K562 (cell line): Measurements from ENCODE around the gene PEX5. TPM values are rescaled to one million over a fixed set of nuclear protein-coding genes. Genes with fewer than 3 reads are reported as not detected.

Source experiments
- ATAC-seq: fragments of 200-7000 bp; cut with Tn5 transposase; 3 replicates; pipeline ENCODE4 v1.9.1; 2020; ENCODE audit warnings: moderate library complexity
- BruUV-seq: library from RNA; stranded (reverse); fragments of 400-500 nt; replicated peaks from 2 replicates; lab custom pipeline; 2021; lab: Mats Ljungman, UMichigan
- CTCF ChIA-PET: fragments of 300-600 bp; formaldehyde crosslinking; extraction: SDS; loops from one replicate; lab custom pipeline; 2021; ENCODE audit warnings: low intra/inter-chr PET ratio; lab: Yijun Ruan, JAX
- POLR2A ChIA-PET: fragments of 300-600, 350-650 bp; sonication (Branson Sonifier 250); formaldehyde crosslinking; extraction: SDS; loops from one replicate; lab custom pipeline; 2021; ENCODE audit warnings: antibody characterized with exemption, inconsistent platforms; lab: Yijun Ruan, JAX
- DNase-seq, 4 experiments: peaks; one replicate each; pipeline versions ENCODE4 v3.0.0 to v3.0.0-alpha.2; 2011 to 2018; ENCODE audit warnings: low spot score in 3 of 4, mixed read lengths in 3 of 4; ENCODE audit errors: extremely low read depth in 1 of 4
- FAIRE-seq: peaks from 2 replicates; lab custom pipeline; 2011; peaks lifted over from hg19 to GRCh38; lab: Jason Lieb, UNC
- H2AFZ ChIP-seq: 2 replicates; pipeline ENCODE4 v1.6.0; 2011; ENCODE audit warnings: low read depth, low read length, control low read depth, inconsistent platforms
- H3K27ac ChIP-seq: fragments of 200-600 bp; 3 replicates; pipeline ENCODE4 v1.8.0; 2011; ENCODE audit warnings: low read depth, mild to moderate bottlenecking, control low read depth, inconsistent platforms, low read length, moderate library complexity, mixed read lengths; ENCODE audit errors: extremely low read depth
- H3K27me3 ChIP-seq, 2 experiments: fragments of 300-600 bp in 1 of 2; 2 replicates in 1 of 2; 3 replicates in 1 of 2; pipeline versions ENCODE4 v1.6.0 to v1.8.0; 2011; ENCODE audit warnings: inconsistent platforms in 2 of 2, low read length in 2 of 2, mild to moderate bottlenecking in 1 of 2, mixed read lengths in 1 of 2, moderate library complexity in 1 of 2; ENCODE audit not compliant: control insufficient read depth in 2 of 2, insufficient read depth in 2 of 2
- H3K36me3 ChIP-seq: fragments of 300-600 bp; 3 replicates; pipeline ENCODE4 v1.8.0; 2011; ENCODE audit warnings: mild to moderate bottlenecking, low read length, inconsistent platforms; ENCODE audit not compliant: control insufficient read depth, insufficient read depth
- H3K4me1 ChIP-seq, 2 experiments: fragments of 200-600 bp in 1 of 2; replicated peaks in 1 of 2; 2 replicates in 1 of 2; 3 replicates in 1 of 2; pipeline versions ENCODE4 v1.5.1 to v1.8.0; 2011; ENCODE audit warnings: inconsistent platforms in 2 of 2, low read length in 2 of 2, mild to moderate bottlenecking in 1 of 2, mixed read lengths in 1 of 2, moderate library complexity in 1 of 2; ENCODE audit not compliant: control insufficient read depth in 2 of 2, insufficient read depth in 2 of 2
- H3K4me2 ChIP-seq: 2 replicates; pipeline ENCODE4 v1.6.1; 2011; ENCODE audit warnings: low read length, control low read depth, inconsistent platforms, mixed read lengths; ENCODE audit not compliant: insufficient read depth
- H3K4me3 ChIP-seq: fragments of 200-600 bp; sonication (generic), shearing (Covaris generic); 2 replicates; pipeline ENCODE4 v1.5.1; 2016; ENCODE audit warnings: control low read depth, inconsistent platforms
- H3K79me2 ChIP-seq: fragments of 200-600 bp; 3 replicates; pipeline ENCODE4 v1.8.0; 2011; ENCODE audit warnings: low read length, inconsistent platforms; ENCODE audit not compliant: control insufficient read depth, insufficient read depth
- H3K9ac ChIP-seq, 2 experiments: 2 replicates each; pipeline versions ENCODE4 v1.6.0 to v1.6.1; 2011; ENCODE audit warnings: low read depth in 2 of 2, low read length in 2 of 2, control low read depth in 1 of 2, inconsistent platforms in 1 of 2, mild to moderate bottlenecking in 1 of 2, mixed read lengths in 1 of 2; ENCODE audit not compliant: insufficient read depth in 1 of 2
- H3K9me1 ChIP-seq: one replicate; pipeline ENCODE4 v1.6.0; 2011; ENCODE audit warnings: inconsistent platforms, mild to moderate bottlenecking, low read length, moderate library complexity; ENCODE audit not compliant: control insufficient read depth, insufficient read depth
- H3K9me3 ChIP-seq: replicated peaks from 2 replicates; pipeline ENCODE4 v1.5.1; 2011; ENCODE audit warnings: low read depth, low read length, inconsistent platforms; ENCODE audit not compliant: control insufficient read depth, insufficient read depth
- H4K20me1 ChIP-seq: replicated peaks from 2 replicates; pipeline ENCODE4 v1.6.1; 2011; ENCODE audit warnings: low read length, inconsistent platforms, mixed read lengths; ENCODE audit not compliant: control insufficient read depth, insufficient read depth
- CBFA2T3 ChIP-seq: fragments of 450-650 bp; IDR thresholded peaks from 2 replicates; pipeline ENCODE4 v1.6.1; 2017
- RBM34 ChIP-seq: fragments of 200-400 bp; formaldehyde crosslinking; IDR thresholded peaks from 2 replicates; pipeline ENCODE4 v1.6.1; 2018; ENCODE audit warnings: low read length, borderline replicate concordance; ENCODE audit not compliant: insufficient read depth
- ZBED1 ChIP-seq: IDR thresholded peaks from 2 replicates; pipeline ENCODE4 v1.6.1; 2014
- ZFX ChIP-seq: sonication (generic); formaldehyde crosslinking; IDR thresholded peaks from 2 replicates; pipeline ENCODE4 v1.8.0; 2022; ENCODE audit warnings: mild to moderate bottlenecking, missing genetic modification reagents, moderate library complexity
- ZNF316 ChIP-seq: fragments of 450-650 bp; IDR thresholded peaks from 2 replicates; pipeline ENCODE4 v1.6.1; 2016
- ZNF644 ChIP-seq: fragments of 200-800 bp; sonication (Bioruptor generic); IDR thresholded peaks from 2 replicates; pipeline ENCODE4 v1.6.1; 2016; ENCODE audit warnings: low read depth, missing genetic modification characterization, missing compliant biosample characterization
- WGBS: fragments of 100-300 bp; shearing (Covaris generic); methylation state at CpG from one replicate; pipeline ENCODE4 v1.1.6; 2016; ENCODE audit warnings: low coverage, mixed read lengths; ENCODE audit not compliant: insufficient coverage; ENCODE audit errors: missing lambda C conversion rate; 5-methylcytosine and 5-hydroxymethylcytosine counted together
- in situ Hi-C: fragments of 300-500 bp; cut with MboI; formaldehyde crosslinking; loops from 4 replicates; pipeline ENCODE4 v1.15.0; 2018; ENCODE audit warnings: inconsistent platforms, mixed read lengths
- intact Hi-C: fragments of 100-400 bp; cut with micrococcal nuclease; formaldehyde crosslinking; loops from 2 replicates; pipeline ENCODE4 v1.14.2; 2022
- polyA plus RNA-seq, 8 experiments: library from polyadenylated mRNA; depleted of rRNA in 4 of 8; stranded (reverse) in 5 of 8; unstranded in 3 of 8; fragments of >200 nt; fragmentation: Nextera tagmentation in 2 of 8; fragmentation: Illumina TruSeq in 1 of 8; extraction: Ambion mirVana in 2 of 8; extraction: Trizol in 1 of 8; gene quantifications; 2 replicates each; pipeline versions ENCODE4 v1.2.1 to v1.2.3, GENCODE V29; 2011 to 2014; ENCODE audit warnings: inconsistent platforms in 1 of 8, missing spikeins in 1 of 8
- total RNA-seq, 7 experiments: library from RNA; depleted of rRNA in 6 of 7; stranded (reverse); fragments of >200 nt in 6 of 7; fragmentation: Illumina TruSeq in 2 of 7; extraction: Trizol in 2 of 7; gene quantifications; 2 replicates each; pipeline versions ENCODE4 v1.2.1 to v1.2.3, GENCODE V29; 2011 to 2021; ENCODE audit warnings: low replicate concordance in 1 of 7
- TF ChIP-seq, protein P1 (sequence below): fragments of 150-350 bp; IDR thresholded peaks from 2 replicates; pipeline ENCODE4 v1.6.1; 2014; ENCODE audit warnings: low read depth, mild to moderate bottlenecking, low read length, borderline replicate concordance

Gene PEX5
- total and polyA plus RNA-seq, 9 of the 15 experiments (the other 6 are each of a cell fraction or from before 2014, with no cell fraction given): 1.4 to 26.1 (median 14.0) TPM

GRCh38 chr12:7150356-7150755 lies 39.1 kb upstream of the PEX5 start:
- TF ChIP-seq ZNF644 (tag): no peak
- no peak for TF ChIP-seq CBFA2T3
- no peak for TF ChIP-seq ZNF316
- TF ChIP-seq, protein P1, sequence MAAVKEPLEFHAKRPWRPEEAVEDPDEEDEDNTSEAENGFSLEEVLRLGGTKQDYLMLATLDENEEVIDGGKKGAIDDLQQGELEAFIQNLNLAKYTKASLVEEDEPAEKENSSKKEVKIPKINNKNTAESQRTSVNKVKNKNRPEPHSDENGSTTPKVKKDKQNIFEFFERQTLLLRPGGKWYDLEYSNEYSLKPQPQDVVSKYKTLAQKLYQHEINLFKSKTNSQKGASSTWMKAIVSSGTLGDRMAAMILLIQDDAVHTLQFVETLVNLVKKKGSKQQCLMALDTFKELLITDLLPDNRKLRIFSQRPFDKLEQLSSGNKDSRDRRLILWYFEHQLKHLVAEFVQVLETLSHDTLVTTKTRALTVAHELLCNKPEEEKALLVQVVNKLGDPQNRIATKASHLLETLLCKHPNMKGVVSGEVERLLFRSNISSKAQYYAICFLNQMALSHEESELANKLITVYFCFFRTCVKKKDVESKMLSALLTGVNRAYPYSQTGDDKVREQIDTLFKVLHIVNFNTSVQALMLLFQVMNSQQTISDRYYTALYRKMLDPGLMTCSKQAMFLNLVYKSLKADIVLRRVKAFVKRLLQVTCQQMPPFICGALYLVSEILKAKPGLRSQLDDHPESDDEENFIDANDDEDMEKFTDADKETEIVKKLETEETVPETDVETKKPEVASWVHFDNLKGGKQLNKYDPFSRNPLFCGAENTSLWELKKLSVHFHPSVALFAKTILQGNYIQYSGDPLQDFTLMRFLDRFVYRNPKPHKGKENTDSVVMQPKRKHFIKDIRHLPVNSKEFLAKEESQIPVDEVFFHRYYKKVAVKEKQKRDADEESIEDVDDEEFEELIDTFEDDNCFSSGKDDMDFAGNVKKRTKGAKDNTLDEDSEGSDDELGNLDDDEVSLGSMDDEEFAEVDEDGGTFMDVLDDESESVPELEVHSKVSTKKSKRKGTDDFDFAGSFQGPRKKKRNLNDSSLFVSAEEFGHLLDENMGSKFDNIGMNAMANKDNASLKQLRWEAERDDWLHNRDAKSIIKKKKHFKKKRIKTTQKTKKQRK: no peak
- no peak for TF ChIP-seq RBM34
- TF ChIP-seq ZFX (CRISPR knock-in tag): no peak
- TF ChIP-seq ZBED1: no peak
- TF ChIP-seq, all 486 proteins: peak for 0
- Histone ChIP-seq H3K36me3 (peaks cover 31% of the 10 kb centered on the region; the same call in 2 of the 3 replicates), H3K9me3 (no peaks in the 10 kb centered on the region), H3K4me3 (no peak overlapping the region), H2AFZ (no peak overlapping the region), H3K4me1 (no peaks in the 10 kb centered on the region; a peak in 1 of 5 replicates), H3K27ac (no peak overlapping the region), H4K20me1 (no peaks in the 10 kb centered on the region), H3K9ac (no peak overlapping the region), H3K27me3 (no peaks in the 10 kb centered on the region), H3K4me2 (no peak overlapping the region), H3K9me1 (no peaks in the 10 kb centered on the region), H3K79me2 (no peaks in the 10 kb centered on the region)
- FAIRE-seq: no peak
- in situ Hi-C loops: no loop called here
- no peak for ATAC-seq
- WGBS: 71% methylated on average over 4 of the region's 12 CpGs
- no peak for DNase-seq
- no TSS peak for BruUV-seq
- POLR2A ChIA-PET: interaction anchor here (1.3 kb wide), 1 partner anchor 11 kb away, joined by 3 read pairs; no protein-coding TSS in a partner anchor
- CTCF ChIA-PET: no interaction called here
- intact Hi-C loops: no loop called here
